GM06990 (cell line): ENCODE results near the gene ARF1.

Experiments used
- DNase-seq: peaks from one replicate; pipeline ENCODE4 v3.0.0-alpha.2; 2011; ENCODE audit not compliant: insufficient read length; ENCODE audit errors: extremely low read depth
- H3K27me3 ChIP-seq: replicated peaks from 2 replicates; pipeline ENCODE4 v1.6.0; 2011; ENCODE audit warnings: low read length; ENCODE audit not compliant: control insufficient read depth, insufficient read depth
- H3K36me3 ChIP-seq: 2 replicates; pipeline ENCODE4 v1.5.1; 2011; ENCODE audit warnings: low read length; ENCODE audit not compliant: control insufficient read depth, insufficient read depth
- H3K4me3 ChIP-seq: replicated peaks from 2 replicates; pipeline ENCODE4 v1.5.1; 2011; ENCODE audit warnings: low read depth, mild to moderate bottlenecking, control low read depth, low read length
- TF ChIP-seq, protein P1 (sequence below): IDR thresholded peaks from 2 replicates; pipeline ENCODE4 v1.5.1; 2011; ENCODE audit warnings: low read length, control low read depth, mild to moderate bottlenecking, inconsistent platforms; ENCODE audit not compliant: insufficient read depth, poor library complexity, severe bottlenecking

Gene ARF1

DNA sequence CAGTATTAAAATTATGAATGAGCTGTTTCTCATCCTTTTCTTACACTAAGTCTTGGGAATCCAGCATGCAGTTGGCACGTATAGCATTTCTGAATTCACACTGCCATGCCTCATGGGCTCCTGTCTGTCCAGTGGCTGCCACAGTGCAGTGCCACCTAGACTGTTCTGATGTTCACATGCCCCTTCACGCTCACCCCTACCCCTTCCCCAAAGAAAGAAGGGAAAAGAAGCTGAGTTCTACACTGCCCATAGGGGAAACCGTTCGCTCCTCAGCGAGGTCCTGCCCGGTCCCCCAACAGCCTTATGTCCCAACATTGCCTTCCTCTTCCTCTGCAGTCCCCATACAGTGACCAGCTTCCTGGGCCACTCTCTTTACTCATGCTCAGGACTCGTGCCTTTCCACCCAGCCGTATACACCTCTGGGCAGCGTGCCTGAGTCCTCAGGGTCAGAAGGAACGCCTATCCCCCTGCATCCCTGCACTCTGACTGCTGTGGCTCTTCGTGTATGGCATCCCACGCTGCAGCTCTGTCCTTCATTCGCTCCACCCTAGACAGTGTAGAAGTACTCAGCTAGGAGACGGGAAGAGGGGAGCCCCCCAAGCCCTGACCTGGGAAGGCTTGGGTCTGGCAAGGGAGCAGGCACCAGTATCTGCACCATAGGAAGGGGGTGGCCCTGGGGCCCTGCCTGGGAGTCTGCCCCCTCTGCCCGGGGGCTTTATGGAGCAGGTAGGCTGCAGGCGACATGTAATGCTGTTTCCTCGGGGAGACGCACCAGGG, 24.1 kb upstream of the ARF1 start:
- no peak overlapping the region for H3K4me3 ChIP-seq

DNA sequence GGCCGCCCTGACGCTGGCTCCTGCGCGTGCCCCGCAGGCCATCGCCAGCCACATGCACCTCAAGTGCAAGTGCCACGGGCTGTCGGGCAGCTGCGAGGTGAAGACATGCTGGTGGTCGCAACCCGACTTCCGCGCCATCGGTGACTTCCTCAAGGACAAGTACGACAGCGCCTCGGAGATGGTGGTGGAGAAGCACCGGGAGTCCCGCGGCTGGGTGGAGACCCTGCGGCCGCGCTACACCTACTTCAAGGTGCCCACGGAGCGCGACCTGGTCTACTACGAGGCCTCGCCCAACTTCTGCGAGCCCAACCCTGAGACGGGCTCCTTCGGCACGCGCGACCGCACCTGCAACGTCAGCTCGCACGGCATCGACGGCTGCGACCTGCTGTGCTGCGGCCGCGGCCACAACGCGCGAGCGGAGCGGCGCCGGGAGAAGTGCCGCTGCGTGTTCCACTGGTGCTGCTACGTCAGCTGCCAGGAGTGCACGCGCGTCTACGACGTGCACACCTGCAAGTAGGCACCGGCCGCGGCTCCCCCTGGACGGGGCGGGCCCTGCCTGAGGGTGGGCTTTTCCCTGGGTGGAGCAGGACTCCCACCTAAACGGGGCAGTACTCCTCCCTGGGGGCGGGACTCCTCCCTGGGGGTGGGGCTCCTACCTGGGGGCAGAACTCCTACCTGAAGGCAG, 23.4 kb upstream of the ARF1 start:
- DNase-seq: peak; percentile 62
- Histone ChIP-seq H3K4me3 (no peak overlapping the region), H3K27me3 (no peaks in the 10 kb centered on the region; the same call in 1 of the 2 replicates), H3K36me3 (no peaks in the 10 kb centered on the region)
- TF ChIP-seq, protein P1, sequence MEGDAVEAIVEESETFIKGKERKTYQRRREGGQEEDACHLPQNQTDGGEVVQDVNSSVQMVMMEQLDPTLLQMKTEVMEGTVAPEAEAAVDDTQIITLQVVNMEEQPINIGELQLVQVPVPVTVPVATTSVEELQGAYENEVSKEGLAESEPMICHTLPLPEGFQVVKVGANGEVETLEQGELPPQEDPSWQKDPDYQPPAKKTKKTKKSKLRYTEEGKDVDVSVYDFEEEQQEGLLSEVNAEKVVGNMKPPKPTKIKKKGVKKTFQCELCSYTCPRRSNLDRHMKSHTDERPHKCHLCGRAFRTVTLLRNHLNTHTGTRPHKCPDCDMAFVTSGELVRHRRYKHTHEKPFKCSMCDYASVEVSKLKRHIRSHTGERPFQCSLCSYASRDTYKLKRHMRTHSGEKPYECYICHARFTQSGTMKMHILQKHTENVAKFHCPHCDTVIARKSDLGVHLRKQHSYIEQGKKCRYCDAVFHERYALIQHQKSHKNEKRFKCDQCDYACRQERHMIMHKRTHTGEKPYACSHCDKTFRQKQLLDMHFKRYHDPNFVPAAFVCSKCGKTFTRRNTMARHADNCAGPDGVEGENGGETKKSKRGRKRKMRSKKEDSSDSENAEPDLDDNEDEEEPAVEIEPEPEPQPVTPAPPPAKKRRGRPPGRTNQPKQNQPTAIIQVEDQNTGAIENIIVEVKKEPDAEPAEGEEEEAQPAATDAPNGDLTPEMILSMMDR: no peak

More for the DNA sequence above, 24.1 kb upstream of the ARF1 start:
- Histone ChIP-seq H3K36me3 (no peaks in the 10 kb centered on the region), H3K27me3 (no peaks in the 10 kb centered on the region; the same call in 1 of the 2 replicates)
- no peak for DNase-seq
- TF ChIP-seq, protein P1: no peak

DNA sequence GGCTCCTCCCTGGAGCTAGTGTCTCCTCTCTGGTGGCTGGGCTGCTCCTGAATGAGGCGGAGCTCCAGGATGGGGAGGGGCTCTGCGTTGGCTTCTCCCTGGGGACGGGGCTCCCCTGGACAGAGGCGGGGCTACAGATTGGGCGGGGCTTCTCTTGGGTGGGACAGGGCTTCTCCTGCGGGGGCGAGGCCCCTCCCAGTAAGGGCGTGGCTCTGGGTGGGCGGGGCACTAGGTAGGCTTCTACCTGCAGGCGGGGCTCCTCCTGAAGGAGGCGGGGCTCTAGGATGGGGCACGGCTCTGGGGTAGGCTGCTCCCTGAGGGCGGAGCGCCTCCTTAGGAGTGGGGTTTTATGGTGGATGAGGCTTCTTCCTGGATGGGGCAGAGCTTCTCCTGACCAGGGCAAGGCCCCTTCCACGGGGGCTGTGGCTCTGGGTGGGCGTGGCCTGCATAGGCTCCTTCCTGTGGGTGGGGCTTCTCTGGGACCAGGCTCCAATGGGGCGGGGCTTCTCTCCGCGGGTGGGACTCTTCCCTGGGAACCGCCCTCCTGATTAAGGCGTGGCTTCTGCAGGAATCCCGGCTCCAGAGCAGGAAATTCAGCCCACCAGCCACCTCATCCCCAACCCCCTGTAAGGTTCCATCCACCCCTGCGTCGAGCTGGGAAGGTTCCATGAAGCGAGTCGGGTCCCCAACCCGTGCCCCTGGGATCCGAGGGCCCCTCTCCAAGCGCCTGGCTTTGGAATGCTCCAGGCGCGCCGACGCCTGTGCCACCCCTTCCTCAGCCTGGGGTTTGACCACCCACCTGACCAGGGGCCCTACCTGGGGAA, 22.7 kb upstream of the ARF1 start:
- H3K36me3 ChIP-seq: no peaks in the 10 kb centered on the region
- TF ChIP-seq, protein P1: no peak
- peak; percentile 79 for DNase-seq
- no peak overlapping the region for H3K4me3 ChIP-seq
- H3K27me3 ChIP-seq: no peaks in the 10 kb centered on the region; the same call in 1 of the 2 replicates

DNA sequence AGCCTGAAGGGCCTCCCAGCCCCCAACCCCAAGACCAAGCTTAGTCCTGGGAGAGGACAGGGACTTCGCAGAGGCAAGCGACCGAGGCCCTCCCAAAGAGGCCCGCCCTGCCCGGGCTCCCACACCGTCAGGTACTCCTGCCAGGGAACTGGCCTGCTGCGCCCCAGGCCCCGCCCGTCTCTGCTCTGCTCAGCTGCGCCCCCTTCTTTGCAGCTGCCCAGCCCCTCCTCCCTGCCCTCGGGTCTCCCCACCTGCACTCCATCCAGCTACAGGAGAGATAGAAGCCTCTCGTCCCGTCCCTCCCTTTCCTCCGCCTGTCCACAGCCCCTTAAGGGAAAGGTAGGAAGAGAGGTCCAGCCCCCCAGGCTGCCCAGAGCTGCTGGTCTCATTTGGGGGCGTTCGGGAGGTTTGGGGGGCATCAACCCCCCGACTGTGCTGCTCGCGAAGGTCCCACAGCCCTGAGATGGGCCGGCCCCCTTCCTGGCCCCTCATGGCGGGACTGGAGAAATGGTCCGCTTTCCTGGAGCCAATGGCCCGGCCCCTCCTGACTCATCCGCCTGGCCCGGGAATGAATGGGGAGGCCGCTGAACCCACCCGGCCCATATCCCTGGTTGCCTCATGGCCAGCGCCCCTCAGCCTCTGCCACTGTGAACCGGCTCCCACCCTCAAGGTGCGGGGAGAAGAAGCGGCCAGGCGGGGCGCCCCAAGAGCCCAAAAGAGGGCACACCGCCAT, 21.9 kb upstream of the ARF1 start:
- Histone ChIP-seq H3K36me3 (no peaks in the 10 kb centered on the region), H3K27me3 (no peaks in the 10 kb centered on the region; the same call in 1 of the 2 replicates), H3K4me3 (no peak overlapping the region)
- DNase-seq: no peak
- TF ChIP-seq, protein P1: no peak

DNA sequence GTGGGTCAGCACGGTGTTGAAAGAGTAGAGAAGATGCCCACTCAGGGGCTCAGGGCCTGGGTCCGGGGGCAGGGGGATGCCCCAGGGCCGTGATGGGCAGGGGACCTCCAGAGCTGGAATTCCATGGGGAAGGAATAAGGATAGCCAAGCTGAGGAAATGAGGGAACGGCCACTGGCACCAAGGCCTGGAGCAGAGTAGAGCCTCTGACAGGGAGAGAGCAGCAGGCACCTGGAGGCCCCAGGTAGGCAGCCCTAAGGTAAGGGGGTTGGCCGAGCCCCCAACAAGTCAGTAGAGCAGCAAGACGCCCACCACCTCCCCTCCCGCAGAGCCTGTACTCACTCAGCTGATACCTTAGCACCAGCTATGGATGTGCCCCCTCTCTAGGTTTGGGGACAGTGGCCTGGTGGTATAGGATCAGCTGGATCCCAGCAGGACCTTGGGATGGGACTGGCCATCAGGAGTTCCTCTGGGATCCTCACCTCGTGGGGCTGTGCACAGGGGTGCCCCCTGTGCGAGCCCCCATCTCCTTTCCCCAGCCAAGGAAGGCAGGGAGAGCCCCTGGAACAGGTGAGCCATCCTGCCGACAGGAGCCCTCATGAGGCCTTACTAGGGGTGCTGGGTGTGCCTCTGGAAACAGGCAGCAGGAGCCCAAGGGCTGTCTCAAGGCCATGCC, 21.0 kb upstream of the ARF1 start:
- no peak for DNase-seq
- no peaks in the 10 kb centered on the region; the same call in 1 of the 2 replicates for H3K27me3 ChIP-seq

More for the DNA sequence above, 21.0 kb upstream of the ARF1 start:
- TF ChIP-seq, protein P1: no peak
- H3K4me3 ChIP-seq: no peak overlapping the region
- no peaks in the 10 kb centered on the region for H3K36me3 ChIP-seq
